Mesothelial cell of epicardium (in vitro differentiated cells): ENCODE data around the gene SAA1. TPM values are rescaled to one million over a fixed set of nuclear protein-coding genes. Genes with fewer than 3 reads are reported as not detected.
"Not testable (repeated sequence)": the region's sequence is repeated elsewhere in the genome, so short reads cannot be mapped to it uniquely, and the experiment has no call there.

Experiments
- DNase-seq, 2 experiments: peaks; one replicate each; pipeline ENCODE4 v3.0.0; 2021; ENCODE audit warnings: low spot score in 2 of 2; ENCODE audit not compliant: unreplicated experiment in 2 of 2
- H3K27ac Mint-ChIP-seq: 2 replicates; pipeline ENCODE4 v1.8.0; 2021; ENCODE audit warnings: mixed read lengths
- H3K27me3 Mint-ChIP-seq: 2 replicates; pipeline ENCODE4 v1.8.0; 2021; ENCODE audit warnings: low read depth, mixed read lengths
- H3K36me3 Mint-ChIP-seq: 2 replicates; pipeline ENCODE4 v1.8.0; 2021; ENCODE audit warnings: mixed read lengths
- H3K4me1 Mint-ChIP-seq: 2 replicates; pipeline ENCODE4 v1.8.0; 2021; ENCODE audit warnings: mixed read lengths
- H3K4me3 Mint-ChIP-seq: 2 replicates; pipeline ENCODE4 v1.8.0; 2021; ENCODE audit warnings: mild to moderate bottlenecking, moderate library complexity, mixed read lengths
- H3K9me3 Mint-ChIP-seq: 2 replicates; pipeline ENCODE4 v1.8.0; 2021; ENCODE audit warnings: mixed read lengths
- CTCF ChIP-seq: fragments of 200-600 bp; sonication (generic); IDR thresholded peaks from one replicate; pipeline ENCODE4 v1.5.0; 2021; ENCODE audit warnings: antibody characterized with exemption; ENCODE audit not compliant: unreplicated experiment
- total RNA-seq: library from RNA; stranded (reverse); gene quantifications from 3 replicates; pipeline ENCODE4 v1.2.1, GENCODE V29; 2021

Gene SAA1
- total RNA-seq, 1 donor from 2014 or later = not detected

- no peaks in the 10 kb centered on the region for H3K27me3 Mint-ChIP-seq
- H3K9me3 Mint-ChIP-seq = no peaks in the 10 kb centered on the region
- H3K27ac Mint-ChIP-seq = no peak overlapping the region
- DNase-seq = no peak
- H3K36me3 Mint-ChIP-seq = no peaks in the 10 kb centered on the region
- no peak for TF ChIP-seq CTCF
- H3K4me3 Mint-ChIP-seq = no peak overlapping the region
- H3K4me1 Mint-ChIP-seq = no peaks in the 10 kb centered on the region
These were observed 12.8 kb upstream of the SAA1 start for GRCh38 chr11:18253233-18253632.

- Mint-ChIP-seq H3K27ac (no peak overlapping the region), H3K9me3 (no peaks in the 10 kb centered on the region), H3K4me3 (no peak overlapping the region), H3K4me1 (no peaks in the 10 kb centered on the region), H3K27me3 (no peaks in the 10 kb centered on the region), H3K36me3 (no peaks in the 10 kb centered on the region)
- no peak for TF ChIP-seq CTCF
- DNase-seq = no peak
These were observed 12.2 kb upstream of the SAA1 start for GRCh38 chr11:18253778-18254338.

- DNase-seq = no peak
- Mint-ChIP-seq H3K27me3 (no peaks in the 10 kb centered on the region), H3K4me3 (no peak overlapping the region), H3K9me3 (no peaks in the 10 kb centered on the region), H3K36me3 (no peaks in the 10 kb centered on the region), H3K4me1 (no peaks in the 10 kb centered on the region), H3K27ac (no peak overlapping the region)
- no peak for TF ChIP-seq CTCF
These were observed 11.2 kb upstream of the SAA1 start for GRCh38 chr11:18254781-18255361.

- Mint-ChIP-seq H3K27me3 (no peaks in the 10 kb centered on the region), H3K4me3 (no peak overlapping the region), H3K4me1 (no peaks in the 10 kb centered on the region), H3K36me3 (no peaks in the 10 kb centered on the region), H3K9me3 (no peaks in the 10 kb centered on the region), H3K27ac (no peak overlapping the region)
- no peak for TF ChIP-seq CTCF
- DNase-seq = no peak
These were observed 6.8 kb upstream of the SAA1 start for GRCh38 chr11:18259259-18259658.

- H3K4me1 Mint-ChIP-seq = no peaks in the 10 kb centered on the region
- no peak for DNase-seq
- no peak overlapping the region for H3K27ac Mint-ChIP-seq
- no peaks in the 10 kb centered on the region for H3K9me3 Mint-ChIP-seq
- H3K4me3 Mint-ChIP-seq = no peak overlapping the region
- no peak for TF ChIP-seq CTCF
- no peaks in the 10 kb centered on the region for H3K27me3 Mint-ChIP-seq
- H3K36me3 Mint-ChIP-seq = no peaks in the 10 kb centered on the region
These were observed 4.3 kb upstream of the SAA1 start for GRCh38 chr11:18261721-18262120.

- not testable (repeated sequence) for H3K27ac Mint-ChIP-seq, H3K4me3 Mint-ChIP-seq, DNase-seq, H3K4me1 Mint-ChIP-seq, H3K36me3 Mint-ChIP-seq, H3K9me3 Mint-ChIP-seq, H3K27me3 Mint-ChIP-seq
These were observed 3.2 kb upstream of the SAA1 start for GRCh38 chr11:18262681-18263350.
